Erythroblast (primary cell): ENCODE measurements around the gene TMC3.

Experiments used
- GATA1 ChIP-seq: IDR thresholded peaks from 2 replicates; pipeline ENCODE4 v1.6.1; 2011; ENCODE audit warnings: low read depth, mild to moderate bottlenecking, control low read depth, low read length, moderate library complexity
- POLR2A ChIP-seq: IDR thresholded peaks from 2 replicates; pipeline ENCODE4 v1.6.1; 2011; ENCODE audit warnings: mild to moderate bottlenecking, low read length

DNA sequence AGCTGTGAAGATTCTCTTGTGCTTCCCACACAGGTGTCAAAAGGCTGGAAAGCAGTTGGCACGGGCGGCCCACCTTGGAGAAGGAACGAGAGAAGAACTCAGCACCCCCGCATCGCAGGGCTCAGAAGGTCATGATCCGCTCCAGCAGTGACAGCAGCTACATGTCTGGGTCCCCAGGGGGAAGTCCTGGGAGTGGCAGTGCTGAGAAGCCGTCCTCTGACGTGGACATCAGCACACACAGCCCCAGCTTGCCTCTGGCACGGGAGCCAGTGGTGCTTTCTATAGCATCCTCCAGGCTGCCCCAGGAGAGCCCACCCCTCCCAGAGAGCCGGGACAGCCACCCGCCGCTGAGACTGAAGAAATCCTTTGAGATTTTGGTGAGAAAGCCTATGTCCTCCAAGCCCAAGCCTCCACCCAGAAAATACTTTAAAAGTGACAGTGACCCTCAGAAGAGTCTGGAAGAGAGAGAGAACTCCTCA, 81.5 kb downstream of the TMC3 start:
- no peak for TF ChIP-seq POLR2A
- no peak for TF ChIP-seq GATA1
